Midbrain (tissue), 1 donor: ENCODE measurements around the gene KCNK3.
"Not testable (repeated sequence)": the region's sequence is repeated elsewhere in the genome, so short reads cannot be mapped to it uniquely, and the experiment has no call there.

Experiments used
- DNase-seq: peaks from one replicate; lab custom pipeline; 2025; lab: John Stamatoyannopoulos, UW

The KCNK3 gene

DNA sequence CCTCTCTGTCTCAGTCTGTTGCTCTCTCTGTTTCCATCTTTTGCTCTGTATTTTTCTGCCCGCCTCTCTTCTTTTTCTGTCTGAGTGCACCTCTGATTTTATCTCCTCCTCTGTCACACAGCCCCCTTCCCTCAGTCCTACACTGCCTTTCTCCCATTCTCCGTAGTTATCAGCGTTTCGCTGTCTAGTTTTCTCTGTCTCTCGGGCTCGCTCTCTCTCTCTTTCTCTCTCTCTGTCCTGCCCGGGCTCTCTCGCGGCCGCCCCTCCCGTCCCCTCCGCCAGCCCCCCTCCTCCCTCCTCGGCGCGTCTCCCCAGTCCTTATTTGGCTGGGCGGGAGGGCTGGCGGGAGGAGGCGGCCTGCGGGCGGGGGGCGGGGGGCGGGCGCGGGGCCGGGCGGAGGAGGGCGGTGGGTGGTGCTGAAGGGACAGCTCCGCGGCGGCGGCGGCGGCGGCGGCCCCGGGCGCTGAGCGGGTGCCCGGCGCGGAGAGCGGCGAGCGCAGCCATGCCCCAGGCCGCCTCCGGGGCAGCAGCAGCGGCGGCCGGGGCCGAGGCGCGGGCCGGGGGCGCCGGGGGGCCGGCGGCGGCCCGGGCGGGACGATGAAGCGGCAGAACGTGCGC is at the start of gene KCNK3:
TSS of gene KCNK3 (plus strand) at position 444 of the 618 bp plus-strand sequence. CDS start at position 598, 154 bp downstream.
- DNase-seq: no peak

DNA sequence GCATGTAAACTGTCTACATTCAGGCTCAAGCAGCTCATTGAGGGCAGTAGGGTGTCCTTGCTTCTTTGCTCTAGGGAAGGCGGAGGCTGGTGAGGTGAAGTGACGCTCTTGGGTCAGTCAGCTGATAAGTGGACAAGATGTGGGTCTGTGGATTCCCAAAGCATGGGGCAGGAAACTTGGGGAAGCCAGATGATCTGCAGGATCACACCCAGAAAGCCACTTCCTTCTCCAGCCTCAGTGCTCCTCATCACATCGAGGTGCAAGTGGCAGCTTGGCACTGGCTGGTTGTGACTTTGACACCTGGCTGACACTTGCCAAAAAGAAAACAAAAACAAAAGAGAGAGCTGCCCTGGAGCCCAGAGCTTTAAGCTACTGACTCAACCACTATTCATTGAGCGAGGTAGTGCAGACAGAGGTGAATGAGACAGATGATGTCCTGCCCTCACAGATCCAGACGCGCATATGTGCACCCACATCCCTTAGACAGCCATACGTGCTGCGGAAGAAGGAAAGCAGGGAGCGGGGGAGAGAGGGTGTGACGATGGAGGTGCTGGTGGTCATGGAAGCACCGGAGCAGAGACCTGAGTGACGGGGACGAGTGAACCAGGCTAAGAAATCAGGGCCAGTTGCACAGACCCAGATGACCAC is 48.2 kb upstream of the KCNK3 start:
- no peak for DNase-seq

- DNase-seq: no peak
Measured at GRCh38 chr2:26645762-26646161, 46.8 kb upstream of the KCNK3 start.

- no peak for DNase-seq
Measured at GRCh38 chr2:26646986-26647672, 45.4 kb upstream of the KCNK3 start.

DNA sequence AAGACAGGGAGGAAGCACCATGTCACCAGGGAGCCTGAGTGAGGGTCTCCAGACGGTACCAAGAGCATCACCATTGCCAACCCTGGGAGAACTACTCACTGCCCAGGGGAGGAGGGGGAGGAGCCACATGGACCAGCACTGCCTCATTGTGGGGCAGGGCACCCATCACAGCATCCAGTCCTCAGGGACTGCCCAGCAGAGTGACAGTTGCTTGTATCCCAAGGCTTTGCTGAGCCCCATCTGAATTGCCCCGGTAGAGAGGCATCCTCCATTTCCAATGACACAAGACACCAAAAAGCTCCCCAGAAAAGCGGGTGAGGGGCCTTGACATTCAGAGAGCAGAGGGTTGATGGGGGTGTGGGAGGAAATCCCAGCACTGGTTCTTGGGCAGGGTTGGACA is 44.5 kb upstream of the KCNK3 start:
- DNase-seq: no peak

- DNase-seq: no peak
Measured at GRCh38 chr2:26648516-26648915, 44.0 kb upstream of the KCNK3 start.

DNA sequence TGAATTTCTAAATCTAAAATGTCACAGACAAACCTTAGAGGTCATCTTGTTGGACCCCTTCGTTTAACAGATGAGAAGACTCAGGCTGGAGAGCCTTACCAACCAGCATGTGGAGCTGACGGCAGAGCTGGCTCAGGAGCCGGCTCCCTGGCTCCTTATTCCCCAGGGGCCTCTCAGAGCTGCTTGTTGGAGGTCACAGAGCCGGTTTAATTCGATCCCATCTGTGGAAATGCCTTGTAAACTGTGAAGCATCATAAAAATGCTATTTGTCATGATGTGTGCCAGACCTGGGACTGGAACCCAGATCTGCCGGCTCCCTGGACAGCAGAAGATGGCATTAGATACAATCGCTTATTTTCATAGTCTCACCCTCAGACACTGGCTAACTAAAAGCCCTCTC is 43.2 kb upstream of the KCNK3 start:
- no peak for DNase-seq

GRCh38 chr2:26649992-26650712 is 42.4 kb upstream of the KCNK3 start:
- no peak for DNase-seq

GRCh38 chr2:26650713-26651469 is 41.6 kb upstream of the KCNK3 start:
- DNase-seq: no peak

DNA sequence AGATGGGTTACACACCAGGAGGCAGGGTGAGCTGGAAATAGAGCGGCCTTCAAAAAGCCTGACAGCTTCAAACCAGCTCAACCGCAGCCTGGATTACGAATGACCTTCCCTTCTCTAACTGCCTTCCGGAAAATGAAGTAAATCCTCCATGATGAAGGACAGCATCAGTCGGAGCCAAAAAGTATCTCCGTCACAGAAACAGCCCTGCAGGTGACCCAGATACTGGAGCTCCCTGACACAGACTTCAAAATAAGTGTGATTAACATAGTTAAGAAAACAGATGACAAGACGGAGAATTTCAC is 41.1 kb upstream of the KCNK3 start:
- DNase-seq: no peak

GRCh38 chr2:26651799-26652198 is 40.7 kb upstream of the KCNK3 start:
- no peak for DNase-seq

DNA sequence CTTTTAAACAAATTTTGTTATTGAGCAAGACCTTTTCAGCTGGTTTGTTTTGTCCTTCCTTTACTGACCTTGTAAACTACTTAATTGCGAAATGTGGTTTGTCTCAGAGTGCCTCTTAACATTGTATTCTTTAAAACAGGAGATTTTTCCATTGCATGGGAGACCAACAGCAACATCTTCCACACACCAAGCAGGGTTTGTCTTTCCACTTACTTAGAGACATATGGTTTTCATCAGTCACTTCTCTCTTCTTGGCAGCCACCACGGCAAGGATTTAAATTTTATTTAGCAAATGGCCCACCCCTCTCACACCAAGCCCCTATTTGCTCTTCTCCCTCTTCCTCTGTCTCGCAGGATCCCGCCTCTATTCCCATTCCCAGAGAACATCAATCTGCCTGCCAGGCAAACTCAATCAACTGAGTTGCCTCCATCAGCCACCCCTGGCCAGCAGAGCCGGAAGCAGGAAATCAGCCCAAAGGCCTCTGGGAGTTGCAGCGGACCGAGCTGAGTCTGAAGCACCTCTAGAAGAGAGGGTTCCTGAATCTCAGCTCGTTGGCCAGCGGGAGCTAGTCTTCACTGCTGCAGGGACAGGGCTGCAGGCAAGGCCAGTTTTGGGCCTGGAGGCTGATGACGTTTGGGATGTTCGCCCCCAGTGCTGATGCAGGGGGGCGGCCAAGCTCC is 40.0 kb upstream of the KCNK3 start:
- DNase-seq: no peak

DNA sequence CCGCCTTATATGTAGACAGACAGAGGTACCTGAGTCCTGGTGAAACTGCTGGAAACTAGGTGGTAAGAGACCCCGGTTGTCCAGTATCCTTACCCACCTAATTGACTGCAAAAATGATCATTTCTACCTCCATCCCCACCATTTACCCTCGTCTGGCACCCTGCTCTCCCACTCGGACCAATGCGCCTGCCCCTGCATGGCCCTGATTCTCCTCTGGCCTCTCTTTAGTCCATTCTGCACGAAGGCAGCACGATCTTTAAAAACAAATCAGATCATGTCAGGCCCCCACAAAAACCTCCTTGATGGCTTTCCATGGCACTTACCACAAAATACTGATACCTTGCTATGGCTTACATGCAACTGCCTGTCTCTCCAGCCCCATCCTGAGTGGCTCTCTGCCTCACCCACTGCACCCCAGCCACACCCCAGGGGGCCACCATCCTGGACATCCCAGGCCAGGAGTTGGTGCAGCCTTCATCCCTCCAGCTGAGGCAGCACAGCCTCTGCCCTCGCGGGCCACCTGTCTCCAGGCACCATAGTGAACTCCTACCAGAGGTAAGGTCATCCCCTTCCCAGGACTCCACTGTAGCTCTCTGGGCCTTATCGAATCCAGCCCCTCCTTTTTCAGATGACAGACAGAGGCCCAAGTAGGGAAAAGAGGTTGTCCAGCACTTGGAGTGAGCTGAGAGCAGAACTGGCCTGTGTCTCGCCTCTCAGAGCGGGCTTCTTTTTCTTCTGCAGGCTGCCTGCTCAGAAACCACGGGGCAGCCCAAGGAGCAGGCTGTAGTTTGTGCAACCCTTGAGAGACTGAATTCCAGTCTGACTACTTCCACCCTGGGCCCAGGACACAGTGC is 39.1 kb upstream of the KCNK3 start:
- no peak for DNase-seq

GRCh38 chr2:26654061-26654340 is 38.5 kb upstream of the KCNK3 start:
- DNase-seq: no peak

GRCh38 chr2:26655120-26655519 is 37.4 kb upstream of the KCNK3 start:
- DNase-seq: not testable (repeated sequence)

- DNase-seq: no peak
Measured at GRCh38 chr2:26655611-26656195, 36.8 kb upstream of the KCNK3 start.

GRCh38 chr2:26657265-26657664 is 35.3 kb upstream of the KCNK3 start:
- no peak for DNase-seq

GRCh38 chr2:26658691-26659346 is 33.7 kb upstream of the KCNK3 start:
- no peak for DNase-seq

- DNase-seq: no peak
Measured at GRCh38 chr2:26660363-26660962, 32.1 kb upstream of the KCNK3 start.
